DMS53 treated with DMSO at 0.1 percent for 48 hours (cell line): Measurements from ENCODE around the gene PNN.
"Not testable (repeated sequence)": the region's sequence is repeated elsewhere in the genome, so short reads cannot be mapped to it uniquely, and the experiment has no call there.

ENCODE experiments used
- DNase-seq: peaks from one replicate; lab custom pipeline; 2025; ENCODE audit not compliant: unreplicated experiment; lab: John Stamatoyannopoulos, UW

PNN gene

GRCh38 chr14:39174560-39175444 is at the start of gene PNN:
PNN (plus strand) TSS chr14:39175254; CDS start chr14:39175280, 26 bp downstream.
- DNase-seq, result peak; percentile 95

GRCh38 chr14:39137835-39138234 is 37.2 kb upstream of the PNN start:
- DNase-seq, result not testable (repeated sequence)

GRCh38 chr14:39138440-39138839 is 36.6 kb upstream of the PNN start:
- DNase-seq, result no peak

GRCh38 chr14:39140170-39140569 is 34.9 kb upstream of the PNN start:
- DNase-seq, result no peak

- DNase-seq, result not testable (repeated sequence)
Observed at GRCh38 chr14:39141623-39142022, 33.4 kb upstream of the PNN start.

GRCh38 chr14:39143226-39143625 is 31.8 kb upstream of the PNN start:
- not testable (repeated sequence) for DNase-seq

GRCh38 chr14:39145266-39145966 is 29.6 kb upstream of the PNN start:
- DNase-seq, result no peak

GRCh38 chr14:39154594-39155189 is 20.4 kb upstream of the PNN start:
- no peak for DNase-seq

- no peak for DNase-seq
Observed at GRCh38 chr14:39157491-39157890, 17.6 kb upstream of the PNN start.

GRCh38 chr14:39158222-39158858 is 16.7 kb upstream of the PNN start:
- DNase-seq, result no peak

- DNase-seq, result no peak
Observed at GRCh38 chr14:39160494-39160893, 14.6 kb upstream of the PNN start.

- not testable (repeated sequence) for DNase-seq
Observed at GRCh38 chr14:39167797-39168320, 7.2 kb upstream of the PNN start.

- DNase-seq, result no peak
Observed at GRCh38 chr14:39168591-39168990, 6.5 kb upstream of the PNN start.

GRCh38 chr14:39169541-39169900 is 5.5 kb upstream of the PNN start:
- DNase-seq, result no peak

- DNase-seq, result no peak
Observed at GRCh38 chr14:39173198-39173597, 1.9 kb upstream of the PNN start.

- no peak for DNase-seq
Observed at GRCh38 chr14:39175445-39176262, 600 bp downstream of the PNN start.

GRCh38 chr14:39176263-39177167 is 1.5 kb downstream of the PNN start:
- DNase-seq, result no peak

GRCh38 chr14:39177168-39177545 is 2.1 kb downstream of the PNN start:
- no peak for DNase-seq

- DNase-seq, result no peak
Observed at GRCh38 chr14:39179042-39179441, 4.0 kb downstream of the PNN start.
